Activated CD4-positive, alpha-beta memory T cell treated with anti-CD3 and anti-CD28 coated beads, Interleukin-2, amount 10 ng/mL, durations not matched to agents 7 days and 5 days (primary cell): ENCODE data around the gene NRCAM. TPM values are rescaled to one million over a fixed set of nuclear protein-coding genes. Genes with fewer than 3 reads are reported as not detected.

Source experiments
- CTCF ChIA-PET: fragments of 350-600 bp; sonication (Branson Sonifier 250); formaldehyde crosslinking; loops from one replicate; lab custom pipeline; 2021; ENCODE audit warnings: antibody characterized with exemption, inconsistent platforms; lab: Charles Lee
- POLR2A ChIA-PET: fragments of 350-600 bp; sonication (Branson Sonifier 250); formaldehyde crosslinking; loops from one replicate; lab custom pipeline; 2021; ENCODE audit warnings: antibody characterized with exemption; lab: Charles Lee
- DNase-seq: peaks from one replicate; pipeline ENCODE4 v3.0.0-alpha.2; 2020
- H3K27ac Mint-ChIP-seq: one replicate; pipeline ENCODE4 v1.8.0; 2021; ENCODE audit warnings: mild to moderate bottlenecking, mixed read lengths
- H3K27me3 Mint-ChIP-seq: one replicate; pipeline ENCODE4 v1.8.0; 2021; ENCODE audit warnings: mixed read lengths
- H3K36me3 Mint-ChIP-seq: one replicate; pipeline ENCODE4 v1.8.0; 2021; ENCODE audit warnings: low read depth, mixed read lengths
- H3K4me1 Mint-ChIP-seq: one replicate; pipeline ENCODE4 v1.8.0; 2021; ENCODE audit warnings: mixed read lengths
- H3K4me3 Mint-ChIP-seq: one replicate; pipeline ENCODE4 v1.8.0; 2021; ENCODE audit warnings: mild to moderate bottlenecking, mixed read lengths
- H3K9me3 Mint-ChIP-seq: one replicate; pipeline ENCODE4 v1.8.0; 2021; ENCODE audit warnings: mixed read lengths
- total RNA-seq, 2 experiments: library from RNA; stranded (reverse); gene quantifications; one replicate each; pipeline ENCODE4 v1.2.3, GENCODE V29; 2021

The NRCAM gene
- total RNA-seq, 2 experiments from 2014 or later = not detected

DNA sequence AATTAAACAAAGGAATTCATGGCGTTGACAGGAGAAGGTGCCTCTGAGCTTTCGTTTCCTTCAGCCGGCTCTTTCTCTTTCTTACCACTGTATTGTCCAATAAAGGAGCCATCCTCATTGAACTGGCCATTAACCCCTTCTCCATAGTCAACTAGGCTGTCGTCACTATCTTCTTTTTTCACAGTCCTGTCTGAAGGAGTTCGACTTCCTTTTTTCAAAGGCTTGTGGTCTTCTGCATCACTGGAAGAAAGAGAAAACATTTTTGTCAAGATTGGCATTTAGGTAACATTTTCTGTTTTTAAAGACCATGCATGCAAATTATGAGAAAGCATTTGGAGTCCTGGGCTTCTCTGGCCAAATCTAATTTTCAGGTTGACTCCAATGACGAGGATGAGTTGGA is 306.3 kb downstream of the NRCAM start:
- CTCF ChIA-PET = no interaction called here
- Mint-ChIP-seq H3K4me3 (no peak overlapping the region), H3K36me3 (no peaks in the 10 kb centered on the region), H3K27me3 (peaks cover 30% of the 10 kb centered on the region), H3K27ac (no peak overlapping the region), H3K4me1 (no peaks in the 10 kb centered on the region), H3K9me3 (no peaks in the 10 kb centered on the region)
- DNase-seq = no peak
- POLR2A ChIA-PET = no interaction called here

DNA sequence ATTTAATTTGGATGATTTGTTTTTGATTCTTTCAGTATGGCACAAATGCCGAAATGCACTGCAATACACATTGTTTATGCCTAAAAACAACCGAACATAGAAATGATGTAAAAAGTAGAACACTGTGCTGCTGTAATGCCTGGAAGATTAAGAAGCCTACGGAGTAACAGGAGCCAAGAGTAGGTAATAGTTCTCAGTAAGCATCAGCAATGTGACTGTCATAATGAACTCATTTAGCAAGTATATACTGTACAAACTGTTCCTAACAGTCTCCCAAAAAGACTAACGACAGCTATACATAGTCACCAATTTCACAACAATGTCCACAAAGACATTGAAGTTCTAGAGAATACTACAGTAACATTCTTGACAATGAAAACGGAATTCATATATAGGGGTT is 307.1 kb downstream of the NRCAM start:
- DNase-seq = no peak
- no peaks in the 10 kb centered on the region for H3K4me1 Mint-ChIP-seq
- H3K9me3 Mint-ChIP-seq = no peaks in the 10 kb centered on the region
- peaks cover 30% of the 10 kb centered on the region for H3K27me3 Mint-ChIP-seq
- POLR2A ChIA-PET = no interaction called here
- no peak overlapping the region for H3K4me3 Mint-ChIP-seq
- CTCF ChIA-PET = no interaction called here
- no peaks in the 10 kb centered on the region for H3K36me3 Mint-ChIP-seq
- H3K27ac Mint-ChIP-seq = no peak overlapping the region

DNA sequence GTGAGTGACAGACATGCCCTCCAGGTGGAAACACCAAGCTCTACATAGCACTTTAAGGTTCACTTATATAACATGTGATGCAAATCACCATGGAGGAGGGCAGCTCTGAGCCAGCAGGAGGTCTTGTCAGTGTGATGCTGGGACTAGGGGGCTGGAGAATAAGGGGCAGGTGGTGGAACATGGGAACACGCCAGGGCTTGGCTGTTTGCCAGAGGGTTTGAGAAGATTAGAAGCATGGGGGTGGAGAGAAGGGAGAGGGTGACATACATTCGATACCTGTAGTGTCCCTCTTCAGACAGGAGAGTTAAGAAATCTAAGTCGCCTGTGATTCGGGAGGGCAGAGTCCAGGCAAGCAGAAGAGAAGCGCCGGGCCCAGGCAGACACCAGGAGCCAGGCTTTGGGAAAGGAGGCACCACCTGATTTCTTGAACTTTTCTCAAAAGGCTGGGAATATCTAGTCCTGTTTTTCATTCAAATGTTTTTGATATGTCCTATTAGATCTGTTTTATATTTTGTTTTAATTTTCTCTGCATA is 309.1 kb downstream of the NRCAM start:
- CTCF ChIA-PET = interaction anchor here (1.2 to 2.8 kb wide), 3 partner anchors 27 to 34 kb away, joined by 3 to 14 read pairs (median 7); no protein-coding TSS in a partner anchor
- Mint-ChIP-seq H3K27me3 (peaks cover 31% of the 10 kb centered on the region), H3K4me1 (no peaks in the 10 kb centered on the region), H3K27ac (no peak overlapping the region), H3K4me3 (no peak overlapping the region), H3K36me3 (no peaks in the 10 kb centered on the region), H3K9me3 (no peaks in the 10 kb centered on the region)
- no peak for DNase-seq
- POLR2A ChIA-PET = no interaction called here

DNA sequence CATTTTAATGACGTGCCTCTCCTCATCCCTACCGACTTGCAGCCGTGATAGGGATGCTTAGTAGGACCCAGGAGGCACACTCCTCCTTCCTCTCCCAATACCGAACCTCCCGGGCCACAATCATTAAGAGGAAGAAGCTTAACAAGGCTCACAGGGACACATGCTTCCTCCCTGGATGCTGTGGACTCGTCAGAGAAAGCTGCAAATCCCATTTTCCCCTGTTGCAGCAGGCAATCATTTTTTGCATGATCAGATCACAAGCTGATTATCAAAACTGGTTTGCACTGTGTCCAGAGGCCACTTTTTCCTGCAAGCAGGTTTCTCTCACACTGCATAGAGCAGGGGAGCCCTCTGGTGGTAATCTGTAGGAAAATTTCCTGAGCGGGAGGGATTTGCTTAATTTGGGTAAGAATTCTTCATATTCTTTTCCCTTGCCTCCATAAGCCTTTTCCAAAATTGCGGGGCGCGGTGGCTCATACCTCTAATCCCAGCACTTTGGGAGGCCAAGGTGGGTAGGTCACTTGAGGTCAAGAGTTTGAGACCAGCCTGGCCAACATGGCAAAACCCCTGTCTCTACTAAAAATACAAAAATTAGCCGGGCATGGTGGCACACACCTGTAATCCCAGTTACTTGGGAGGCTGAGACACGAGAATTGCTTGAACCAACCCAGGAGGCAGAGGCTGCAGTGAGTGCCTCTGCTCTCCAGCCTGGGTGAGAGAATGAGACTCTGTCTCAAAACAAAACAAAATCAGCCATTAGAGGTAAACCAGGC is 310.0 kb downstream of the NRCAM start:
- Mint-ChIP-seq H3K27me3 (peaks cover 32% of the 10 kb centered on the region), H3K4me3 (no peak overlapping the region), H3K27ac (no peak overlapping the region), H3K9me3 (no peaks in the 10 kb centered on the region), H3K36me3 (no peaks in the 10 kb centered on the region), H3K4me1 (no peaks in the 10 kb centered on the region)
- CTCF ChIA-PET = interaction anchor here (0.5 to 2.8 kb wide), 14 partner anchors 10 to 403 kb away, joined by 3 to 14 read pairs (median 4); partner anchors contain the start of gene LAMB4
- peak; percentile 41 for DNase-seq
- POLR2A ChIA-PET = no interaction called here

DNA sequence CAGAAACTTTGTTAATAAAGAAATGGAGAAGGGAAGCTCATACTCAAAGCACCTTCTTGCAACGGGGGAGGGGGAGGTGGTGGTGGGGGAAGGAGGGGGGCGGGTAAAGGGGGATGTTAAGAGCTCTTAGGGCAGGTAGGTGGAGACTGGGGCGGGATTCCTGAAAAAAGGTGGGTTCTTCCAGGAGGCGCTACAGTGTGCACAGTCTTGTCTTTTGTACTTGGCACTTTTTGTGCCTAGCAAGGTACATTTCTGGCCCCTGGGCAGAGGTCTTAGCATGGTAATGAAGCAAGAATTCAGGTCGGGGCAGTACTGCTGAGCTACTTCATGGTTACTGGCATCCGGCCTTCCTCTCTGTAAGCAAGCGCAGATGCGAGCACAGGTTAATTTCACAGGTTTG is 310.8 kb downstream of the NRCAM start:
- H3K27me3 Mint-ChIP-seq = peaks cover 32% of the 10 kb centered on the region
- no peak overlapping the region for H3K27ac Mint-ChIP-seq
- ChIA-PET POLR2A (no interaction called here), CTCF (interaction anchor here (0.7 to 2.8 kb wide), 13 partner anchors 10 to 1066 kb away, joined by 3 to 14 read pairs (median 4); partner anchors contain the start of gene LAMB4)
- no peaks in the 10 kb centered on the region for H3K36me3 Mint-ChIP-seq
- no peak for DNase-seq
- H3K4me3 Mint-ChIP-seq = no peak overlapping the region
- H3K4me1 Mint-ChIP-seq = no peaks in the 10 kb centered on the region
- H3K9me3 Mint-ChIP-seq = no peaks in the 10 kb centered on the region

DNA sequence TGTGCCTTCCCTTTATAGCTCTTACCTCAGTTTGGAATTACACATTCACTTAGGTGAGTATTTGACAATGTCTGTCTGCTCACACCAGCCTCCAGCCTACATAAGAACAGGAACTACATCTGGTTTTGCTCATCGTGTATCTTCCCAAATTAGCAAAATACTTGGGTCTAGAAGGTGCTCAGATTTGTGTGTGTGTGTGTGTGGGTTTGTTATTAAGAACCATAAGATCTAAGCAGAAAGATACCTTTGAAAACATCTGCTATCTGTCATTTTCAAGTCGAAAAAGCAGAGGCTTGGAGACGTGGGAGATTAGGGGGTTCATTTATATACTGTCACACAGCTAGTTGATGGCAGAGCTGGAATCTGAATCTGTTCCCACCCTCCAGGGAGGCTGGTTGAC is 311.3 kb downstream of the NRCAM start:
- ChIA-PET POLR2A (no interaction called here), CTCF (interaction anchor here (0.7 to 2.8 kb wide), 4 partner anchors 9 to 1066 kb away, joined by 3 to 10 read pairs (median 7); partner anchors contain the start of gene LAMB4)
- Mint-ChIP-seq H3K4me1 (no peaks in the 10 kb centered on the region), H3K27ac (no peak overlapping the region), H3K36me3 (no peaks in the 10 kb centered on the region), H3K9me3 (no peaks in the 10 kb centered on the region), H3K4me3 (no peak overlapping the region), H3K27me3 (peaks cover 32% of the 10 kb centered on the region)
- DNase-seq = no peak

DNA sequence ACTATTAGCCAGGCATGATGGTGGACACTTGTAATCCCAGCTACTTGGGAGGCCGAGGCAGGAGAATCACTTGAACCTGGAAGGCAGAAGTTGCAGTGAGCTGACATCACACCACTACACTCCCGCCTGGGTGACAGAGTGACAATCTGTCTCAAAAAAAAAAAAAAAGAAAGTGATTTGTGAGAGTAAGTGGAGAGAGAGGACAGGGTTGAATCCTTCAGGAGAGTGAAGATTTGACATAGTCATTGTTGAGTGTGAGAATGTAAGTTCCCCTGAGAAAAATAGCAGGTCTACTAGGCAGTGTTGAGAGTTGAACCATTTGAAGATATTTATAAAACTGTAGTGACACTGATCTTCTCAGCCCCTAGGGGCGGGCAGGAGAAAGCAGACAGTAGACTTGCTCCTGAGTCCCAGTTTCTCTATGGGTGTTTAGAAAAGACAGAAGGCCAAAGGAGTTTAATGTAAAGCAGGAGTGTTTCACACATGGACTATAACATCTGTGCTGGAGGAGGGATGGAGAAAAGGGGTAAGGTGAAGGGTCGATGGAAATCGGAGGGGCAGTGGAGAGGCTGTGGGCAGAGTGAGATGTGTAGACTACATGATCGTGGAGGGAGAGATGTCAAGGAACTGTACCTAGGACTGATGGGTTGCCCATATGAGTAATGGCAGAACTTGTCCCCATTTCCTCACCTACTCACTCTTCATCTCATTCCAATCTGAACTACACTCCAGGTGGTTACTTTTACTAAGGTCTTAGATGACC is 312.4 kb downstream of the NRCAM start:
- no peak for DNase-seq
- Mint-ChIP-seq H3K27me3 (peaks cover 27% of the 10 kb centered on the region), H3K4me3 (no peak overlapping the region), H3K4me1 (no peaks in the 10 kb centered on the region), H3K27ac (no peak overlapping the region), H3K9me3 (no peaks in the 10 kb centered on the region), H3K36me3 (no peaks in the 10 kb centered on the region)
- POLR2A ChIA-PET = no interaction called here
- CTCF ChIA-PET = interaction anchor here (0.7 kb wide), 1 partner anchor 694 kb away, joined by 3 read pairs; no protein-coding TSS in a partner anchor

DNA sequence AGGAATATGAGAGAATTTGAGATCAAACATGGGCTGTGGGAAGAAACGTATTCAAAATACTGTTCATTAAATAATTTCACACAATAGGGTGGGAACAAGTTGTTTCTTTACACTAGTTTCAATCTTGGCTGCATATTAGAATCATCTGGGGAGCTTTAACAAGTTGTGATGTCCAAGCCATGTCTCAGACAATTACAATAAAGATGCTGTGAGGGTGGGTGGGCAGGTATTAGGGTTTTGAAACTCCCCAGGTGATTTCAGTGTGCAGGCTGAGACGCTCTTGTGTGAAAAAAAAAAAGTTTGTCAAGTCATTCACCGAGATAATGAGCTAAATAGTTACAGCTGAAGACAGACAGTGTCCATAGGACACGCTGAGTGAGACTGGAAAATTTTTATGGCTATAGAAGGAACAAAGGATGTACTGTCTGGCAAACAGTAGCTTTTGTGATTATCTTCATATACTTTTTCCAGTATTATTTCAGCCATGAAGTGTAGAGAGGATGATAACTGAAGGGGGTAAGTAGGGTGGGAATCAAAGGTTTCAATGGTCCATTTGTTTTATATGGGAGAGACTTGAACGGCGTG is 313.5 kb downstream of the NRCAM start:
- no peak for DNase-seq
- no peak overlapping the region for H3K27ac Mint-ChIP-seq
- ChIA-PET POLR2A (no interaction called here), CTCF (interaction anchor here (0.7 to 0.8 kb wide), 2 partner anchors 9 to 693 kb away, joined by 3 read pairs; no protein-coding TSS in a partner anchor)
- no peaks in the 10 kb centered on the region for H3K9me3 Mint-ChIP-seq
- H3K4me3 Mint-ChIP-seq = no peak overlapping the region
- H3K36me3 Mint-ChIP-seq = no peaks in the 10 kb centered on the region
- no peaks in the 10 kb centered on the region for H3K4me1 Mint-ChIP-seq
- H3K27me3 Mint-ChIP-seq = peaks cover 36% of the 10 kb centered on the region

DNA sequence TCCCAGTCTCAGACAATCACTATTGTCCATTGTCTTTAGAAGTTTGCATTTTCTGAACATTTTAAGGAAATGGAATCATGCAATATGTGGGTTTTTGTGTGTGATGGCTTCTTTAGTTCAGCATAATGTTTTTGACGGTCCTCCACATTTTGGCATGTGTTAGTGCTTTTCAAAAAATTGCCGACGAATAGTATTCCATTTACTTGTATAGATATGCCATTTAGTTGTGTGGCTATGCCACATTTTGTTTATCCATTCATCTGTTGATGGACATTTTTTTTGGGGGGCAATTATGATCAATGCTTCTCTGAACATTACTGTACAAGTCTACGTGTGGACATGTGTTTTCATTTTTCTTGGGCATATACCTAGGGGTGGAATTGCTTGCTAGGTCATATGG is 314.1 kb downstream of the NRCAM start:
- no peaks in the 10 kb centered on the region for H3K36me3 Mint-ChIP-seq
- no peaks in the 10 kb centered on the region for H3K9me3 Mint-ChIP-seq
- POLR2A ChIA-PET = no interaction called here
- no peaks in the 10 kb centered on the region for H3K4me1 Mint-ChIP-seq
- CTCF ChIA-PET = interaction anchor here (0.8 kb wide), 1 partner anchor 9 kb away, joined by 3 read pairs; no protein-coding TSS in a partner anchor
- no peak overlapping the region for H3K27ac Mint-ChIP-seq
- H3K27me3 Mint-ChIP-seq = peaks cover 42% of the 10 kb centered on the region
- H3K4me3 Mint-ChIP-seq = no peak overlapping the region
- DNase-seq = no peak

DNA sequence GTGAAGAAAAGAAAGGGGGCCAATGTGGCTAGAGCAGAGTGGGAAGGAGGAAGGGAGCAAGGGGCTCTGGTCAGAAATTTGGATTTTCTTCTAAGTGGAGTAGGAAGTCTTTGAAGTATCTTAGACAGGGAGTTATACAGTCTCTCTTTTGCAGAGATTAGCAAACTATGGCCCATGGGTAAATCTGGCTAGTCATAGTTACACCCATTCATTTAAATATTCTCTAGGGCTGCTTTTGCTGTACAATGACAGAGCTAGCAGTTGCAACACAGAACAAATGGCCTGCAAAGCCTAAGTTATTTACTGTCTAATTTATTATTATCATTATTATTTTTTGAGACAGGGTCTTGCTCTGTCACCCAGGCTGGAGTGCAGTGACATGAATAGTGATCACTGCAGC is 315.6 kb downstream of the NRCAM start:
- Mint-ChIP-seq H3K36me3 (no peaks in the 10 kb centered on the region), H3K9me3 (no peaks in the 10 kb centered on the region), H3K27ac (no peak overlapping the region), H3K4me3 (no peak overlapping the region), H3K27me3 (peaks cover 36% of the 10 kb centered on the region), H3K4me1 (peaks cover 5% of the 10 kb centered on the region)
- ChIA-PET POLR2A (no interaction called here), CTCF (no interaction called here)
- DNase-seq = no peak

DNA sequence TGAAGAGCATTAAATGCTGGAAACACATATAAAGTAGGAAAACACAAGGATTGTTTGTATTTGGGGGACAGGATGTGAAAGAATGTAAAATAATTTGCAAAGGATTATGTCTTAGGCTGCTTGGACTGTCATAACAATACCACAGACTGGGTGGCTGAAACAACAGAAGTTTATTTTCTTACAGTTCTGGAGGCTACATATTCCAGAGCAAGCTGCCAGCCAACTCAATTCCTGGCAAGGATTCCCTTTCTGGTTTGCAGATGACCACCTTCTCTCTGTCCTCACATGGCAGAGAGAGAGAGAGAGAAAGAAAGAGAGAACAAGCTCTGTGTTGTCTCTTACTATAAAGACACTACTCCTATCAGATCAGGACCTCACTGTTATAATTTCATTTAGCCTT is 317.3 kb downstream of the NRCAM start:
- H3K36me3 Mint-ChIP-seq = no peaks in the 10 kb centered on the region
- H3K9me3 Mint-ChIP-seq = no peaks in the 10 kb centered on the region
- DNase-seq = no peak
- CTCF ChIA-PET = interaction anchor here (1.2 kb wide), 1 partner anchor 14 kb away, joined by 3 read pairs; no protein-coding TSS in a partner anchor
- H3K4me1 Mint-ChIP-seq = peaks cover 14% of the 10 kb centered on the region
- peaks cover 45% of the 10 kb centered on the region for H3K27me3 Mint-ChIP-seq
- POLR2A ChIA-PET = no interaction called here
- H3K4me3 Mint-ChIP-seq = no peak overlapping the region
- H3K27ac Mint-ChIP-seq = no peak overlapping the region

DNA sequence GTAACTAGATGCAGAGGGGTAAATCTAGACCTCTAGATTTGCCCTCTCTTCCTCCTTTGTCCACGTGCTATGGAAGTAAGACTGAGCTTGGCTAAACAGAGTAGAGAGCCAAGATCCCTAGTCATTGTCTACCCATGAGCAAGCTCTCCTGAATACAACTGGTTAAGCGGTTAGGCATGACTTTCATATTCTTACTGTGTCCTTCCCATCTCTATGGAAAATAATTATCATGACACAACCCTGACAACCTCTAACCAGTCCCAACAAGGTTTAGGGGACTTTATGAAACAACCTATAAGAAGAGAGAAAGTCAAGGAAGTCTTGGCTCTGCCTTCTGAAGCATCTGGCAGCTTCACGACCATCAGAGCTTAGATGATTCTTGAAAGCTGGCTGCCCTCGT is 318.2 kb downstream of the NRCAM start:
- Mint-ChIP-seq H3K27me3 (peaks cover 46% of the 10 kb centered on the region), H3K36me3 (no peaks in the 10 kb centered on the region), H3K4me1 (peaks cover 14% of the 10 kb centered on the region), H3K27ac (no peak overlapping the region), H3K9me3 (no peaks in the 10 kb centered on the region), H3K4me3 (no peak overlapping the region)
- DNase-seq = no peak
- CTCF ChIA-PET = interaction anchor here (0.6 to 1.2 kb wide), 2 partner anchors 13 to 113 kb away, joined by 3 to 5 read pairs; no protein-coding TSS in a partner anchor
- POLR2A ChIA-PET = no interaction called here
